Measurements from ENCODE around the gene HDHD5. TPM values are rescaled to one million over a fixed set of nuclear protein-coding genes. Genes with fewer than 3 reads are reported as not detected.
A peak's percentile ranks its signal among the peaks of the same experiment; 100 is the strongest.

HDHD5 gene
- total and polyA plus RNA-seq, 2 of the 13 experiments (the other 11 are each of a cell fraction or from before 2014, with no cell fraction given), result not detected

DNA sequence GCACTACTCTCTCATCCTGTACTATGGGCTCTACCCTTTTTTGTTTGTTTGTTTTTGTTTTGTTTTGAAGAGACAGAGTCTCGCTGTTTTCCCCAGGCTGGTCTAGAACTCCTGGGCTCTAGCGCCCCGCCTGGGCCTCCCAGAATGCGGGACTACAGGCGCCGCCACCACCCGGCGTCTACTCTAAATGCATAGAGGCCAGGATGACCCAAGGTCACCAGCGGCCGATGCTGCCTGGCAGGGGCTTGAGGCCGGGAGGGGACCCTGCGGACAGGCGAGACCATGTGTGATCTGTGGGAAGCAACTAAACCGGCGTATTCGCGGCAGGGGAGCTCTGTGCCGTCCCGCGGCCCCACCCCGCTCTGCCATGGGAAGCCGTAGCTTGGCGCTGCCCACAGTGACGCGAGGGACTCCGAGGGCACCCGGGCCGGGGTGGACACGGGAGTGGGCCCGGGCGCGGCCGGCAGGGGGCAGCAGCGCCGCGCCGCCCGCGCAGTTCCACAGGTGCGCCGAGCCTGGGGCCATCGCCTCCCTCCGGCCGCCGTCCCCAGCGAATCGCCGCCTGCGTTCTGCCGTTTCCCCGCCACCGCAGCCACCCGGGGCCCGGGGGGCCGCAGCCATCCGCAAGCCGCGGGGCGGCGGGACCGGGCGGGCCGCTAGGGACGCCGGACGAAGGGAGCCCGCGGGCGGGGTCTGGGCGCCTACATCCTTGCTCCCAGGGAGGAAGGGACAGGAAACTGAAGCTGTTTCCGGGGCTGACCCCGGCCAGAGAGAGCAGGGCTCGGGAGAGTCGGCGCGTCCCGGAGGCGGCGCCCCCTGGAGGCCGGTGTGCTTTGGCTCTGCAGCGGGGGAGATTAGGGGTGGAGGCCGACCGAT is 12.3 kb upstream of the HDHD5 start (continued):
- no peak for TF ChIP-seq CREM (IDR thresholded peaks at IDR 0.05)
- TF ChIP-seq CREM (CRISPR knock-in tag; IDR thresholded peaks at IDR 0.05), result no peak
- TF ChIP-seq ZNF331 (CRISPR knock-in tag; IDR thresholded peaks at IDR 0.05), result 0 out of 2 replicates have a peak, but pooled peaks have one; percentile 12
- no peak for TF ChIP-seq BHLHE40 (IDR thresholded peaks at IDR 0.05; ENCODE audit: low read length)
- 0 out of 2 replicates have a peak, but pooled peaks have one; percentile 54 for TF ChIP-seq ZNF761 (CRISPR knock-in tag; conservative IDR thresholded peaks at IDR 0.05)
- TF ChIP-seq ZNF432 (CRISPR knock-in tag; IDR thresholded peaks at IDR 0.05; ENCODE audit: borderline replicate concordance), result no peak
- no peak for TF ChIP-seq ZNF879 (CRISPR knock-in tag; IDR thresholded peaks at IDR 0.05)
- TF ChIP-seq, protein P1, sequence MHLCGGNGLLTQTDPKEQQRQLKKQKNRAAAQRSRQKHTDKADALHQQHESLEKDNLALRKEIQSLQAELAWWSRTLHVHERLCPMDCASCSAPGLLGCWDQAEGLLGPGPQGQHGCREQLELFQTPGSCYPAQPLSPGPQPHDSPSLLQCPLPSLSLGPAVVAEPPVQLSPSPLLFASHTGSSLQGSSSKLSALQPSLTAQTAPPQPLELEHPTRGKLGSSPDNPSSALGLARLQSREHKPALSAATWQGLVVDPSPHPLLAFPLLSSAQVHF (CRISPR knock-in tag; IDR thresholded peaks at IDR 0.05), result no peak
- peak; percentile 57 for TF ChIP-seq ZFX (CRISPR knock-in tag; IDR thresholded peaks at IDR 0.05; ENCODE audit: low read depth)
- TF ChIP-seq, protein P2, sequence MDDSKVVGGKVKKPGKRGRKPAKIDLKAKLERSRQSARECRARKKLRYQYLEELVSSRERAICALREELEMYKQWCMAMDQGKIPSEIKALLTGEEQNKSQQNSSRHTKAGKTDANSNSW (CRISPR knock-in tag; IDR thresholded peaks at IDR 0.05; ENCODE audit: borderline replicate concordance), result no peak
- TF ChIP-seq ZNF350 (CRISPR knock-in tag; IDR thresholded peaks at IDR 0.05; ENCODE audit: borderline replicate concordance, low read depth), result no peak
- TF ChIP-seq ZMAT3 (CRISPR knock-in tag; conservative IDR thresholded peaks at IDR 0.05), result no peak; the same call in 1 of the 2 replicates
- no peak for TF ChIP-seq TSC22D2 (CRISPR knock-in tag; IDR thresholded peaks at IDR 0.05; ENCODE audit: borderline replicate concordance)
- no peak for TF ChIP-seq HMG20A (CRISPR knock-in tag; IDR thresholded peaks at IDR 0.05; ENCODE audit: borderline replicate concordance)
- TF ChIP-seq CHCHD3 (CRISPR knock-in tag; IDR thresholded peaks at IDR 0.05), result 0 out of 2 replicates have a peak, but pooled peaks have one; percentile 43
- TF ChIP-seq ARNT2 (CRISPR knock-in tag; IDR thresholded peaks at IDR 0.05; ENCODE audit: low read depth), result peak; percentile 76; the same call in 1 of the 2 replicates
- TF ChIP-seq ZBTB20 (CRISPR knock-in tag; IDR thresholded peaks at IDR 0.05; ENCODE audit: borderline replicate concordance, low read depth), result no peak
- TF ChIP-seq, protein P3, sequence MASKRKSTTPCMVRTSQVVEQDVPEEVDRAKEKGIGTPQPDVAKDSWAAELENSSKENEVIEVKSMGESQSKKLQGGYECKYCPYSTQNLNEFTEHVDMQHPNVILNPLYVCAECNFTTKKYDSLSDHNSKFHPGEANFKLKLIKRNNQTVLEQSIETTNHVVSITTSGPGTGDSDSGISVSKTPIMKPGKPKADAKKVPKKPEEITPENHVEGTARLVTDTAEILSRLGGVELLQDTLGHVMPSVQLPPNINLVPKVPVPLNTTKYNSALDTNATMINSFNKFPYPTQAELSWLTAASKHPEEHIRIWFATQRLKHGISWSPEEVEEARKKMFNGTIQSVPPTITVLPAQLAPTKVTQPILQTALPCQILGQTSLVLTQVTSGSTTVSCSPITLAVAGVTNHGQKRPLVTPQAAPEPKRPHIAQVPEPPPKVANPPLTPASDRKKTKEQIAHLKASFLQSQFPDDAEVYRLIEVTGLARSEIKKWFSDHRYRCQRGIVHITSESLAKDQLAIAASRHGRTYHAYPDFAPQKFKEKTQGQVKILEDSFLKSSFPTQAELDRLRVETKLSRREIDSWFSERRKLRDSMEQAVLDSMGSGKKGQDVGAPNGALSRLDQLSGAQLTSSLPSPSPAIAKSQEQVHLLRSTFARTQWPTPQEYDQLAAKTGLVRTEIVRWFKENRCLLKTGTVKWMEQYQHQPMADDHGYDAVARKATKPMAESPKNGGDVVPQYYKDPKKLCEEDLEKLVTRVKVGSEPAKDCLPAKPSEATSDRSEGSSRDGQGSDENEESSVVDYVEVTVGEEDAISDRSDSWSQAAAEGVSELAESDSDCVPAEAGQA (IDR thresholded peaks at IDR 0.05; ENCODE audit: low read depth), result no peak
- TF ChIP-seq, protein P3 (CRISPR knock-in tag; IDR thresholded peaks at IDR 0.05; ENCODE audit: borderline replicate concordance), result no peak

Measured in HepG2 (cell line).